Tibial nerve (tissue), 4 donors: ENCODE measurements around the gene DAPK2. TPM values are rescaled to one million over a fixed set of nuclear protein-coding genes. Genes with fewer than 3 reads are reported as not detected.

ENCODE experiments used
- DNase-seq, 2 donors: peaks; one replicate each; pipeline ENCODE4 v3.0.0-alpha.2; 2019; ENCODE audit warnings: low spot score in 2 of 2
- H3K27ac ChIP-seq, 4 donors: fragments of 200-600 bp; sonication (generic) in 3 of 4; one replicate each; pipeline ENCODE4 v1.5.1; 2017 to 2019; ENCODE audit warnings: mild to moderate bottlenecking in 1 of 4
- H3K27me3 ChIP-seq, 2 donors: fragments of 200-600 bp; sonication (generic) in 1 of 2; one replicate each; pipeline versions ENCODE4 v1.5.1 to v1.6.0; 2017 to 2019
- H3K36me3 ChIP-seq, 3 donors: fragments of 200-600 bp; sonication (generic); one replicate each; pipeline ENCODE4 v1.5.1; 2018 to 2019
- H3K4me1 ChIP-seq, 4 donors: fragments of 200-600 bp; sonication (generic) in 3 of 4; one replicate each; pipeline ENCODE4 v1.5.1; 2017 to 2019
- H3K4me3 ChIP-seq, 4 donors: fragments of 200-600 bp; sonication (generic) in 3 of 4; one replicate each; pipeline ENCODE4 v1.5.1; 2017 to 2019; ENCODE audit warnings: mild to moderate bottlenecking in 1 of 4, moderate library complexity in 1 of 4
- H3K9me3 ChIP-seq, 4 donors: fragments of 200-600 bp; sonication (generic) in 3 of 4; one replicate each; pipeline ENCODE4 v1.5.1; 2017 to 2019
- CTCF ChIP-seq, 5 experiments: fragments of 200-600 bp in 3 of 5; fragments of 450-650 bp in 2 of 5; sonication (generic) in 3 of 5; IDR thresholded peaks; one replicate each; pipeline ENCODE4 v1.5.1; 2016 to 2019; ENCODE audit warnings: antibody characterized with exemption in 5 of 5, mild to moderate bottlenecking in 3 of 5, moderate library complexity in 2 of 5
- EP300 ChIP-seq, 2 donors: sonication (generic); formaldehyde crosslinking; IDR thresholded peaks; one replicate each; pipeline ENCODE4 v1.6.1; 2017; ENCODE audit warnings: antibody characterized with exemption in 2 of 2, mild to moderate bottlenecking in 1 of 2
- POLR2A ChIP-seq, 2 donors: fragments of 450-650 bp; IDR thresholded peaks; one replicate each; pipeline ENCODE4 v1.6.1; 2017; ENCODE audit warnings: antibody characterized with exemption in 2 of 2, mild to moderate bottlenecking in 2 of 2, moderate library complexity in 2 of 2
- WGBS, 2 donors: methylation state at CpG; one replicate each; pipeline ENCODE4 v1.1.5; 2018; 5-methylcytosine and 5-hydroxymethylcytosine counted together
- total RNA-seq, 4 donors: library from RNA; depleted of rRNA; stranded (reverse); fragments of >200 nt; gene quantifications; one replicate each; pipeline ENCODE4 v1.1.0, GENCODE V29; 2016

DAPK2 gene
- total RNA-seq, 4 donors from 2014 or later, result 28.9 to 75.9 (median 56.7) TPM

DNA sequence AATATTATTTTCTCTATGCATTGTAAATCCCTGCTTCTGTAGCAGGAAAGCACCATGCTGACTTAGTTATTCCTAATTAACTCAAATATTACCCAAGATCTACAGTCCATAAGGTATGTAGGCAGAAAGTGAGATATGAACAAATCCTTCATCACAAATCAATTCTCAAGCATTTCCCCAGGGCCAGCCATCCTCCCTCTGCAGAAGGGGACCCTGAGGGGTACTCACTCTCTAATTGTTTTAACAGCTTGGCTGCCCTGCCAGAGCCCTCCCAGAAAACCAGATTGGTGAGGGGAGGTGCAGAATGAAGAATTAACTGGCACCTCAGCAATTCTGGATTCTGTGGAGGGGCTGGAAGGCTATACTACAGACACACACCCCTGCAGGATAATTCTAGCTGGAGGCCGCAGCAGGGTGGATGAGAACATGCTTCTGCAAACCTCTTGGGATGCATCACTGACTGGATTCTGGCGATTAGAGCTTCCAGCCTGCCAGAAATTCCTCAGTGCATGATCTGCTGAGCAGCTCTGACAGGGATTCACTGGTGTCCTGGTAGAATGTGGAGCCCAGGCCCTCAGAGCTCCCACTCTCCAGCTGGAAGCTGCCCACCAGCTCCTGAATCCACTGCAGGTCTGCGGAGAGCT lies 123.9 kb downstream of the DAPK2 start:
- whole genome bisulfite sequencing, 2 donors, result 47 to 73% methylated on average over 3 of the region's 3 CpGs
- TF ChIP-seq CTCF (IDR thresholded peaks at IDR 0.05) (no peak), EP300 (IDR thresholded peaks at IDR 0.05) (no peak), POLR2A (IDR thresholded peaks at IDR 0.05) (no peak)
- H3K9me3 ChIP-seq, result no peaks in the 10 kb centered on the region
- H3K27ac ChIP-seq, result no peak overlapping the region
- H3K4me1 ChIP-seq, result peaks cover 0 to 21% (median 7%) of the 10 kb centered on the region in 4 donors
- no peak for DNase-seq
- peaks cover 0 to 4% (median 0%) of the 10 kb centered on the region in 3 donors for H3K36me3 ChIP-seq
- H3K27me3 ChIP-seq, result no peaks in the 10 kb centered on the region
- no peak overlapping the region for H3K4me3 ChIP-seq

GRCh38 chr15:63920504-63921175 lies 125.6 kb downstream of the DAPK2 start:
- DNase-seq, result no peak
- no peaks in the 10 kb centered on the region for H3K27me3 ChIP-seq
- WGBS, 2 donors, result 74 to 81% methylated on average over 14 of the region's 14 CpGs
- H3K27ac ChIP-seq, result no peak overlapping the region
- H3K36me3 ChIP-seq, result peaks cover 0 to 4% (median 0%) of the 10 kb centered on the region in 3 donors
- no peaks in the 10 kb centered on the region for H3K9me3 ChIP-seq
- TF ChIP-seq CTCF (IDR thresholded peaks at IDR 0.05) (no peak), EP300 (IDR thresholded peaks at IDR 0.05) (no peak), POLR2A (IDR thresholded peaks at IDR 0.05) (no peak)
- peaks cover 0 to 38% (median 7%) of the 10 kb centered on the region in 4 donors for H3K4me1 ChIP-seq
- H3K4me3 ChIP-seq, result no peak overlapping the region

DNA sequence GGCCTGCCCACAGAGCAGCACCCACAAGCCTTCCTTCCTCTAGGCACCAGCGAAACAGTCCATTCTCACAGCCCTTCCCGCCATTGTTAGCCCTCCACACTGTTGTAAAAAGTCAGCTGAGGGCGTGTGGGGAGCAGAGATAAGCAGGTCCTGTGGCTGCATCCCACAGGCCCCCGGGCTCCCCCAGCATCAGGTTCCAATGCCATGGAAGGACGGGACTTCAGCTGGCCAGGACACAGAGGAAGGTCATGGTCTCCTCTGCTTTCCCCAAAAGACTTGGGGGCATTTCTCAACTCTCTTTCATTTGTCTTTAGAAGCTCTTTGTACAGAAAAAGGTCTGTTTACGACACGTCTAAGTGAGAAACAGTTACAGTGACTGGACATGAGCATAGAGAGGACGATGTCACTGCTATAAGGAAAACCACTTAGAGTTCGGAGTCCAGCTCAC lies 127.4 kb downstream of the DAPK2 start:
- H3K27ac ChIP-seq, result no peak overlapping the region
- no peaks in the 10 kb centered on the region for H3K9me3 ChIP-seq
- no peaks in the 10 kb centered on the region for H3K27me3 ChIP-seq
- TF ChIP-seq CTCF (IDR thresholded peaks at IDR 0.05) (no peak), EP300 (IDR thresholded peaks at IDR 0.05) (no peak), POLR2A (IDR thresholded peaks at IDR 0.05) (no peak)
- H3K36me3 ChIP-seq, result peaks cover 0 to 4% (median 0%) of the 10 kb centered on the region in 3 donors
- no peak overlapping the region for H3K4me3 ChIP-seq
- peaks cover 0 to 44% (median 7%) of the 10 kb centered on the region in 4 donors for H3K4me1 ChIP-seq
- 75 to 85% methylated on average over 9 of the region's 9 CpGs for WGBS, 2 donors
- DNase-seq, result no peak

DNA sequence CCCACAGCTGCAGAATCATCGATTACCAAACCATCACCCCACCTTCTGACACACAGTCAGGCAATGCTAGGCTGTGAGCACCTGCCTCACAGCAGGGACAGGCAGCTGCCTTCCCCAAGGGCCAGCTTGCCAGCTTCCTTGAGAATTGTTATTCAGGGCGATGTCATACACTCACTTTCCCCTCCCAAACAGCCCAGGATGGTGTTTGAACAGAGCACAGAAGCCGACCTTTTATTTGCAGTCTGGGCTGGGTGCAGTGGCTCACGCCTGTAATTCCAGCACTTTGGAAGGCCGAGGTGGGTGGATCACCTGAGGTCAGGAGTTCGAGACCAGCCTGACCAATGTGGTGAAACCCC lies 128.0 kb downstream of the DAPK2 start:
- DNase-seq, result no peak
- Histone ChIP-seq H3K4me3 (no peak overlapping the region), H3K27me3 (no peaks in the 10 kb centered on the region), H3K4me1 (peaks cover 0 to 44% (median 7%) of the 10 kb centered on the region in 4 donors), H3K27ac (no peak overlapping the region), H3K9me3 (no peaks in the 10 kb centered on the region), H3K36me3 (peaks cover 0 to 2% (median 0%) of the 10 kb centered on the region in 3 donors)
- WGBS, 2 donors, result 51 to 77% methylated on average over 6 of the region's 6 CpGs
- TF ChIP-seq POLR2A (IDR thresholded peaks at IDR 0.05) (no peak), CTCF (IDR thresholded peaks at IDR 0.05) (no peak), EP300 (IDR thresholded peaks at IDR 0.05) (no peak)
